ENCODE data around the gene ADM5.

- TF ChIP-seq EZH2 (IDR thresholded peaks at IDR 0.05; ENCODE audit: borderline replicate concordance, low read length) (no peak), CTCF (IDR thresholded peaks at IDR 0.05; ENCODE audit: low read length) (no peak)
Observed at GRCh38 chr19:49679771-49680413, 9.5 kb upstream of the ADM5 start.
